Activated CD4-positive, alpha-beta memory T cell treated with anti-CD3 and anti-CD28 coated beads, Interleukin-2, amount 10 ng/mL, durations not matched to agents 7 days and 5 days (primary cell): Measurements from ENCODE around the gene TPGS2. TPM values are rescaled to one million over a fixed set of nuclear protein-coding genes. Genes with fewer than 3 reads are reported as not detected.

Experiments
- CTCF ChIA-PET: fragments of 350-600 bp; sonication (Branson Sonifier 250); formaldehyde crosslinking; loops from one replicate; lab custom pipeline; 2021; ENCODE audit warnings: antibody characterized with exemption, inconsistent platforms; lab: Charles Lee
- POLR2A ChIA-PET: fragments of 350-600 bp; sonication (Branson Sonifier 250); formaldehyde crosslinking; loops from one replicate; lab custom pipeline; 2021; ENCODE audit warnings: antibody characterized with exemption; lab: Charles Lee
- DNase-seq: peaks from one replicate; pipeline ENCODE4 v3.0.0-alpha.2; 2020
- H3K27ac Mint-ChIP-seq: one replicate; pipeline ENCODE4 v1.8.0; 2021; ENCODE audit warnings: mild to moderate bottlenecking, mixed read lengths
- H3K27me3 Mint-ChIP-seq: one replicate; pipeline ENCODE4 v1.8.0; 2021; ENCODE audit warnings: mixed read lengths
- H3K36me3 Mint-ChIP-seq: one replicate; pipeline ENCODE4 v1.8.0; 2021; ENCODE audit warnings: low read depth, mixed read lengths
- H3K4me1 Mint-ChIP-seq: one replicate; pipeline ENCODE4 v1.8.0; 2021; ENCODE audit warnings: mixed read lengths
- H3K4me3 Mint-ChIP-seq: one replicate; pipeline ENCODE4 v1.8.0; 2021; ENCODE audit warnings: mild to moderate bottlenecking, mixed read lengths
- H3K9me3 Mint-ChIP-seq: one replicate; pipeline ENCODE4 v1.8.0; 2021; ENCODE audit warnings: mixed read lengths
- total RNA-seq, 2 experiments: library from RNA; stranded (reverse); gene quantifications; one replicate each; pipeline ENCODE4 v1.2.3, GENCODE V29; 2021

The TPGS2 gene
- total RNA-seq, 2 experiments from 2014 or later: 110 TPM

DNA sequence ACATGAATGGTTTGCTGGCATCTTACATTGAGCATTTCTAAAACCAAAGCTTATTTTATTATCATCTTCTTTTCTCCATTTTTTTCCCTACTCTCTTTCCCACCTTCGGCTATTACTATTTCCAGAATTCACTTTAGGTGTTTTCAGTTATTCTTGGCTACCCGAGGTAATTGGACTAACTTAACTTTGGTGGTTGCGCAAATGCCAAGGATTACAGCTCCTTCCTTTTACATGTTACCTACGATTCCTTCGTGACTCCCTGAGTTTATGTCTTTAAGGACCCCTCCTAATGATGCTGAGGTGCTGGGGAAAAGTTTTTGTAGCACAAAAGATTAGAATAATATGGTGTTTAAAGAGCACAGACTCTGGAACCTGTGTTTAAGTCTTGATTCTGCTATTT, 14.4 kb upstream of the TPGS2 start:
- ChIA-PET POLR2A (interaction anchor here (1.6 kb wide), 1 partner anchor 14 kb away, joined by 6 read pairs; the partner anchor contains the start of genes KIAA1328 and TPGS2), CTCF (interaction anchor here (0.5 to 1.2 kb wide), 2 partner anchors 14 to 29 kb away, joined by 3 to 5 read pairs; partner anchors contain the start of genes KIAA1328 and TPGS2)
- Mint-ChIP-seq H3K27ac (no peak overlapping the region), H3K4me3 (no peak overlapping the region), H3K9me3 (peaks cover 2% of the 10 kb centered on the region), H3K36me3 (peaks cover 35% of the 10 kb centered on the region), H3K4me1 (peaks cover 4% of the 10 kb centered on the region), H3K27me3 (no peaks in the 10 kb centered on the region)
- DNase-seq: no peak

DNA sequence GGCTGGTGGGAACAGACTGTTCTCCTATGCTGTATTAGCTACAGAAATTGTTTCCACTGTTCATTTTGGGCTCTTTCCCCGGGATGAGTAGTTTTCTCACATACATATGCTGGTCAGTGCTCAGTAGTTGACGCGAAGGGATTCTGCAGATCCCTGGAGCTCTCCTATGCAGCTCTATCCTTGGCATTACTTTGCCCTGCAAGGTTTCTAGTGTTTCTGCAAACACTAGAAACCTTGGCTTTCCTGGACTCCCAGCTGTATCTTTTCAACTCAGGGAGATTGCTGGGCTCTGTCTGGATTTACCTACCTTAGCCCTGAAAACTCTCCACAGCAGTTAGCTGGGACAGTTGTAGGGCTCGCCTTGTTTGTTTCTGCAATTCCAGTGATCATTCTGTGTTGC, 11.0 kb upstream of the TPGS2 start:
- H3K27me3 Mint-ChIP-seq: no peaks in the 10 kb centered on the region
- peaks cover 49% of the 10 kb centered on the region for H3K36me3 Mint-ChIP-seq
- ChIA-PET CTCF (no interaction called here), POLR2A (interaction anchor here (3.6 kb wide), 1 partner anchor 11 kb away, joined by 13 read pairs; the partner anchor contains the start of genes KIAA1328 and TPGS2)
- peaks cover 2% of the 10 kb centered on the region for H3K9me3 Mint-ChIP-seq
- H3K27ac Mint-ChIP-seq: no peak overlapping the region
- H3K4me1 Mint-ChIP-seq: peaks cover 4% of the 10 kb centered on the region
- DNase-seq: no peak
- H3K4me3 Mint-ChIP-seq: no peak overlapping the region

DNA sequence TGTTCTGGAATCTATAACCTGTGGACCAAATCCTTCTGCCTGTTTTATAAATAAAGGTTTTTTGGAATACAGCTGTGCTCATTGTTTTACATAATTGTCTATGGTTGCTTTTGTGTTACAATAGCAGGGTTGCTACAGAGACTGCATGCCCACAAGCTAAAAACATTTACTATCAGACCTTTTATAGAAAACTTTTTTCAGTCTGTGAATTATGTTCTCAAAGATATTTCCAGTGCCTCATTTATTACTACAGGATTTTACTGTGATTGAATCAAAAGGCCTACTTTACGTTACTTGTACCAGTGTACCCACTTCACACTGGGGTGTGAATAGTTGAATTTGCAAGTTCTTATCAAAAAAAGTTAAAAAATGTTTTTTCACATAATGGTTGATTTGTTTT, 7.1 kb upstream of the TPGS2 start:
- ChIA-PET CTCF (no interaction called here), POLR2A (no interaction called here)
- no peak for DNase-seq
- no peak overlapping the region for H3K4me3 Mint-ChIP-seq
- no peaks in the 10 kb centered on the region for H3K27me3 Mint-ChIP-seq
- H3K36me3 Mint-ChIP-seq: peaks cover 40% of the 10 kb centered on the region
- no peak overlapping the region for H3K27ac Mint-ChIP-seq
- peaks cover 2% of the 10 kb centered on the region for H3K9me3 Mint-ChIP-seq
- H3K4me1 Mint-ChIP-seq: peaks cover 6% of the 10 kb centered on the region

DNA sequence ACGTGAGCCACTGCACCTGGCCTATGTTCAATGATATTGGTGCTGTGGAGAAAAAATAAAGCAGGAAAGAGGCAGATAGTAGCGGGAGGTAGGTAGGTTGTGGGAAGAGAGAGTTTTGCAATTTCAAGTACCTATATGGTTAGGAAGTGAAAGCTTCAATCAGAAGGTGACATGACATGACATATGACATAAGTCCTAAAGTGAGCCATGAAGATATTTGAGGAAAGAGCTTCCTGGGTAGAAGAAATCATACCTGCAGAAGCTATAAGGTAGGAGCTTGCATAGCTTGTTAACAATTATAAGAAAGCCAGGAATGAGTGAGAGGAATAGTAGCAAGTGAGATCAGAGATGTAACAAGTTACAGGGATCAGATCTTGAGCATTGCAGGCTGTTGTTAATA, 4.3 kb upstream of the TPGS2 start:
- no peaks in the 10 kb centered on the region for H3K27me3 Mint-ChIP-seq
- no peak for DNase-seq
- CTCF ChIA-PET: no interaction called here
- H3K27ac Mint-ChIP-seq: no peak overlapping the region
- no peaks in the 10 kb centered on the region for H3K9me3 Mint-ChIP-seq
- no peak overlapping the region for H3K4me3 Mint-ChIP-seq
- peaks cover 21% of the 10 kb centered on the region for H3K36me3 Mint-ChIP-seq
- H3K4me1 Mint-ChIP-seq: peaks cover 24% of the 10 kb centered on the region
- POLR2A ChIA-PET: no interaction called here

DNA sequence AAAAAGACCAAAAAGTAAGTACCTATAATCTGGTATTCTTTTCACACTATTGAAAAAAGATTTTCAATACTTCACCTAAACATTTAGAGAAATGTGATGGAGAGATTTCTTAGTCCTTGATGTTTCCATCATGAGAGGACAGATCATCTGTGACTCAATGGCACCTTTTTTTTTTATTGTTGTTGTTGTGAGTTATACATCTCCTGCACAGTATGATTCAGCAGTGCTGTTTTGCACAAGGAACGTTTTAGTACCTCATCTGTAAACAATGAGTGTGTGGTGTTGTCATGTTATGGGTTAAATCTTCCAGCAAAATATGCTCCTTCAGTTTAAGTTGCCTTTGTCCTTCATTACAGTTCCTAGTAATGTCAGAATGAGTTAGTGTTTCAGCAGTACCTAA, 2.3 kb upstream of the TPGS2 start:
- Mint-ChIP-seq H3K9me3 (no peaks in the 10 kb centered on the region), H3K27ac (no peak overlapping the region)
- POLR2A ChIA-PET: no interaction called here

DNA sequence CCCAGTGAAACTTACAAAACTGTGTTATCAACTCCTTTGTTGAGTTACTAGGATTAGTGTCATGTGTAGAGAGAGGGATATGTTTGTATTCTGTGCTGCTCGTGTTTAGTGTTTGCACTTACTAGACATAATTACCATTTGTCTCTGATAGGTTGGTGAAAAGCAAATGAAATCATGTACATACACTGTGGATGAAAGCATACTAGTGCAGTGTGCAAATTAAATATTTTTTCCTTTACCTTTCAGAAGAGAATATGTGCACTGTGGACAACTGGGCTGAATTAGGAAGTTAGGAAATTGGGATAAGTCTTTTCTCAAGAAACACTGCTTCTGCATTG, 1.3 kb upstream of the TPGS2 start:
- peak overlapping the region; percentile 83 for H3K4me3 Mint-ChIP-seq
- POLR2A ChIA-PET: no interaction called here

More for the DNA sequence above, 2.3 kb upstream of the TPGS2 start:
- no peaks in the 10 kb centered on the region for H3K27me3 Mint-ChIP-seq
- H3K36me3 Mint-ChIP-seq: peaks cover 14% of the 10 kb centered on the region
- H3K4me1 Mint-ChIP-seq: peaks cover 38% of the 10 kb centered on the region
- no peak for DNase-seq
- CTCF ChIA-PET: no interaction called here
- H3K4me3 Mint-ChIP-seq: no peak overlapping the region

DNA sequence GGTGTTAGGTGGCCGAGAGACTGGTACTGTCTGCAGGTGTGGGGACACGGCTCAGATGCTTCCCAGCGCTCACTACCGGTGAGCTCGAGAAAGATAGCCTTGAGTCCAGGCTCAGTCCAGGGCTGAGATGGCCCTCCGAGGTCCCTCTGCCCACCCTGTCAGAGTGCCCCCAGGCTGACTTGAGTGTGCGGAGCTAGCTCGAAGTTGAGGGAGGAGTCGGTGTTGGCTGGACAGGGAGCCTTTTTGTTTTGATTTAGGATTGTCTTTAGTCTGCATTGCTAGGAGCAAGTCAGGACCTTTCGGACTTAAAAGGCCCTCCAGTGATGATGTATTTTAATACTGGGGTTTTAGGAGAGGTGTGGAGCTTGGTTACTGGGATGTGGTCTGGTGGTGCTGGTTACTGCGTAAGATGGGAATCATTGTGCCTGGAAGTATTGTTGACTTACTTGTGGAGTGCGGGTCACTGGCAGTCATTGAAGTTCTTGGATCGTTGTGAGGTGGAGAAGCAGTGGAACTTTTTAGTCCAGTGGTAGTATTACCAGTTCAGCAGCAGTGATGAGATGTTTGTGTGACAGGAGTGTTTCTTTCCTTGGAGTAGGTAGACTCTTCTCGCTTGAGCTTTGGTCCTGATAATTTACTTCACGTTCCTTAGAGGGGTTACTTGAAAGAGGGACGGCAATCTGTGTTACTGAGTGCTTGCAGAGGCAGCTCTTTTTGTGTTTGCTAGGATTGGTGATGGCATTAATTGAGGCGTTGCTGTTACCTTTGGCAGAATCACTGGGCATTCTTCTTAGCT, 758 bp upstream of the TPGS2 start:
- Mint-ChIP-seq H3K27me3 (no peaks in the 10 kb centered on the region), H3K27ac (peak overlapping the region; percentile 67), H3K4me3 (peak overlapping the region; percentile 83), H3K4me1 (peaks cover 41% of the 10 kb centered on the region), H3K36me3 (peaks cover 17% of the 10 kb centered on the region), H3K9me3 (no peaks in the 10 kb centered on the region)
- POLR2A ChIA-PET: interaction anchor here (0.7 to 2.0 kb wide), 12 partner anchors 9 to 1485 kb away, joined by 3 to 13 read pairs (median 4); partner anchors contain the start of genes RMP24, SLC39A6 and ZNF24
- CTCF ChIA-PET: interaction anchor here (0.6 to 2.6 kb wide), 11 partner anchors 9 to 700 kb away, joined by 3 to 9 read pairs (median 5); partner anchors contain the start of genes ELP2 and SLC39A6
- no peak for DNase-seq

More for the DNA sequence above, 1.3 kb upstream of the TPGS2 start:
- H3K27me3 Mint-ChIP-seq: no peaks in the 10 kb centered on the region
- no peak overlapping the region for H3K27ac Mint-ChIP-seq
- peaks cover 38% of the 10 kb centered on the region for H3K4me1 Mint-ChIP-seq
- peaks cover 14% of the 10 kb centered on the region for H3K36me3 Mint-ChIP-seq
- DNase-seq: no peak
- CTCF ChIA-PET: interaction anchor here (0.9 to 2.1 kb wide), 5 partner anchors 11 to 142 kb away, joined by 3 to 9 read pairs (median 6); no protein-coding TSS in a partner anchor
- H3K9me3 Mint-ChIP-seq: no peaks in the 10 kb centered on the region

DNA sequence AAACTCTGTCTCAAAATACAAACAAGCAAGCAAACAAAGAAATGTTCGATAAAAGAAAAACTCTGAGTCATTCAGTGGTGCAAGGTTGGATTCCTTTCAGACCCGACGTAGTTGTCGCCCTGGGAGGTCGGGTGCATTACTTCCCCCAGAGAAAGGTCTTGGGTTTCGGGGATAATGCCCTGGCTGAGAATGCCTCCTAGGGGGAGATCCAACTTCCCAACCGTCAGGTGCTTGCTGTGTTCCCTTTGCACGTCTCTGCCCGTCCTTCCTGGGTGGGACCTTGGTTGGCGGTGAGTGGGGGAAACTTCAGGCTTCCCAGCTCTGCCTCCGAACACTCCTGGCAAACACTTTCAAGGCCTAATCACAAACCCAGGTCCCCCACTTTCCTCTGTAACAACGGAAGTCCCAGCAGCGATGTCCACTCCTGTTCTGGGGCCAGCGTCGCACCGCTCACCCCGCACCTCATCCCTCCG, 609 bp downstream of the TPGS2 start:
- Mint-ChIP-seq H3K4me3 (peak overlapping the region; percentile 83), H3K4me1 (peaks cover 46% of the 10 kb centered on the region), H3K27me3 (no peaks in the 10 kb centered on the region), H3K9me3 (no peaks in the 10 kb centered on the region), H3K27ac (peak overlapping the region; percentile 96), H3K36me3 (peaks cover 28% of the 10 kb centered on the region)
- ChIA-PET CTCF (interaction anchor here (0.6 to 2.6 kb wide), 8 partner anchors 10 to 1685 kb away, joined by 3 to 9 read pairs (median 5); partner anchors contain the start of genes ELP2 and SLC39A6), POLR2A (interaction anchor here (0.6 to 2.0 kb wide), 11 partner anchors 8 to 1798 kb away, joined by 3 to 13 read pairs (median 4); partner anchors contain the start of genes SLC39A6 and ZNF24)
- DNase-seq: peak; percentile 37

DNA sequence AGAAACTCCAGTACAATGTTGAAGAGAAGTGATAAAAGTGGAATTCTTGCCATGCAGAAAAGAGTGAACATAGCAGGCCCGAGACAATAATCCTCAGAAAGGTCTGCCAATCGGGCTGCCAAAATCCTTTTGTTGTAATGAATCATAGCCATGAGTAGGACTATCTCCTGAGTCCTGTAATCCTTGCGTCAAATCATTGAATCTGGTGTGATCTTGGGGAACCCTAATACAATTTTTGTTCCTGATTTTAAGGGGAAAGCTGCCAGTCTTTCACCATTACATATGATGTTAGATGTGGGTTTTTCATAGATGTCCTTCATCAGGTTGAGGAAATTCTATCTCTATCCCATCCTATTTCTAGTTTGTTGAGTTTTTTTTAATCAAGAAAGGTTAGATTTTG, 2.2 kb downstream of the TPGS2 start:
- Mint-ChIP-seq H3K36me3 (peaks cover 31% of the 10 kb centered on the region), H3K27me3 (no peaks in the 10 kb centered on the region), H3K27ac (peak overlapping the region; percentile 23), H3K9me3 (no peaks in the 10 kb centered on the region), H3K4me3 (no peak overlapping the region), H3K4me1 (peaks cover 45% of the 10 kb centered on the region)
- ChIA-PET CTCF (no interaction called here), POLR2A (no interaction called here)
- no peak for DNase-seq

DNA sequence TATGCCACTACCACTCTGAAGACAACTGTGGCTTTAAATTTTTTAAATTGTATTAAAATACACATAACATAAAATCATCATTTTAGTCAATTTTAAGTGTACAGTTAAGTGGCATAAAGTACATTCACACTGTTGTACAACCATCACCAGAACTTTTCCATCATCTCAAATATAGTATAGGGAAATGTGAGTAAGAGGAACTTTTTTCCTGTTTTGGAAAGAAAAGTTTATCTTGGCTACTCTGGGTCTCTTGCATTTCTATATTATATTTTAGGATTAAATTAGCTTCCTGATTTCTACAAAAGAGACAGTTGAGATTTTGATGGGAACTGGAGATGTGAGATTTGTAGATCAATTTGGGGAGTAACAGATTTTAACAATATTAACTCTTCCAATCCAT, 3.3 kb downstream of the TPGS2 start:
- H3K36me3 Mint-ChIP-seq: peaks cover 36% of the 10 kb centered on the region
- CTCF ChIA-PET: no interaction called here

DNA sequence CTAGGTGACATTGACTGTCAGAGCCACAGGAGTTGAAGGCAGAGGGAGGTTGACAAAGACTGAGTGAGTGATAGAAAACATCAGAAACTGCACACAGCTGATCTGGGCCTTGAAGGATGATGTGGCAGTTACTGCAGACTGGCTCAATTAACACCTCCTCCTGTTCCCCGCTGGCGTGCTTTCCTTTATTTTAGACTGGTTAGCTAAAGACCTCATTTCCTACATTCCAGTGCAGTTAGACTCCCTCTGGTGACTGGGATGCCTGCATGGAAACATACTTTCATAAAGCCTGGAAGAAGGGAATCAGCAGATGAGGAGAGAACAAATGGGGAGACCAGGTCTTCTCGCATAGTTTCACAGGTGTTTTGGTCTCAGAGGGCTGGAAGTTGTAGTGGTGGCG, 7.1 kb downstream of the TPGS2 start:
- Mint-ChIP-seq H3K27me3 (no peaks in the 10 kb centered on the region), H3K9me3 (no peaks in the 10 kb centered on the region), H3K36me3 (peaks cover 44% of the 10 kb centered on the region), H3K4me3 (no peak overlapping the region), H3K4me1 (peaks cover 12% of the 10 kb centered on the region), H3K27ac (no peak overlapping the region)
- no peak for DNase-seq
- ChIA-PET CTCF (no interaction called here), POLR2A (no interaction called here)

More for the DNA sequence above, 3.3 kb downstream of the TPGS2 start:
- H3K27ac Mint-ChIP-seq: no peak overlapping the region
- POLR2A ChIA-PET: interaction anchor here (0.6 kb wide), 1 partner anchor 1698 kb away, joined by 3 read pairs; no protein-coding TSS in a partner anchor
- no peaks in the 10 kb centered on the region for H3K27me3 Mint-ChIP-seq
- H3K4me1 Mint-ChIP-seq: peaks cover 35% of the 10 kb centered on the region
- H3K4me3 Mint-ChIP-seq: no peak overlapping the region
- H3K9me3 Mint-ChIP-seq: no peaks in the 10 kb centered on the region
- no peak for DNase-seq

DNA sequence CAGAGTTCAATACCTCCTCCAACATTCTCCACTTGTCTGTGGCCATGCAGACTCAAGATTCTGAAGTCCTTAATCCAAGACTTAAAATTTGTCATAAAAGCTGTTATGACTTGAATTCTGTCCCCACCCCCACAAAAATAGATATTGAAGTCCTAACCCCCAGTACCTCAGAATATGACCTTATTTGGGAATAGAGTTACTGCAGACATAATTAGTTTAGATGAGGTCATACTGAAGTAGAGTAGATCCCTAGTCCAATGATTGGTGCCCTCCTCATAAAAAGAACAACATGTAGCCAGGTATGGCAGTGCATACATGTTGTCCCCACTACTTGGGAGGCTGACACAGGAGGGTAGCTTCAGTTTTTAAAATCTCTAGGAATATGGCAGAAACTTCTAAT, 9.2 kb downstream of the TPGS2 start:
- H3K9me3 Mint-ChIP-seq: no peaks in the 10 kb centered on the region
- H3K4me3 Mint-ChIP-seq: no peak overlapping the region
- ChIA-PET POLR2A (interaction anchor here (1.9 kb wide), 1 partner anchor 9 kb away, joined by 9 read pairs; the partner anchor contains the start of genes KIAA1328 and TPGS2), CTCF (interaction anchor here (1.8 kb wide), 1 partner anchor 10 kb away, joined by 6 read pairs; the partner anchor contains the start of genes KIAA1328 and TPGS2)
- no peak overlapping the region for H3K27ac Mint-ChIP-seq
- H3K36me3 Mint-ChIP-seq: peaks cover 43% of the 10 kb centered on the region
- H3K27me3 Mint-ChIP-seq: no peaks in the 10 kb centered on the region
- H3K4me1 Mint-ChIP-seq: peaks cover 5% of the 10 kb centered on the region
- DNase-seq: no peak

DNA sequence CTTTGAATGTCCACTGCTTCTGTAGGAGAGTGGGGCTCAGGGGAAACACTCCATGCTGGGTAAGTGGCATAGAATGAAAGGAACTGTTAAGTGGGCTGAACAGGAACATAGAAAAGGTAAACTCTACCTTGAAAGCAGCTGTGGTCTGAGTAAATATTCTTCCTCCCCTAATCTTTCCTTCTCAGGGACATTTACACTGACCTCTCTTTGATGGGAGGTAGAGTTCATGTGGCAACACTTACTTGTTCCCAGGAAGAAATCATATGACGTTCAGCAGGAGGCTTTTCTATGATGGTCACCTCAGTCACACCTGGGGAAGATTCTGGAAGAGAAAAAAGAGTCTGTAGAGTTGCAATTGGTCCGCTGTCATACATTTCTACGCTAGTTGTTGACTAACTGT, 10.2 kb downstream of the TPGS2 start:
- CTCF ChIA-PET: interaction anchor here (1.8 kb wide), 1 partner anchor 11 kb away, joined by 6 read pairs; the partner anchor contains the start of genes KIAA1328 and TPGS2
- POLR2A ChIA-PET: no interaction called here

More for the DNA sequence above, 10.2 kb downstream of the TPGS2 start:
- Mint-ChIP-seq H3K9me3 (no peaks in the 10 kb centered on the region), H3K27ac (no peak overlapping the region), H3K4me1 (peaks cover 2% of the 10 kb centered on the region), H3K36me3 (peaks cover 41% of the 10 kb centered on the region), H3K4me3 (no peak overlapping the region), H3K27me3 (no peaks in the 10 kb centered on the region)
- DNase-seq: no peak
